Neural cell (in vitro differentiated cells): ENCODE data around the gene RIBC2. TPM values are rescaled to one million over a fixed set of nuclear protein-coding genes. Genes with fewer than 3 reads are reported as not detected.

ENCODE experiments used
- H2AFZ ChIP-seq: fragments of 200-600, 300-800 bp; sonication (generic), shearing (Covaris generic); 2 replicates; pipeline ENCODE4 v1.6.0; 2014; ENCODE audit warnings: low read depth, mild to moderate bottlenecking, antibody characterized with exemption, low read length, moderate library complexity
- H3F3A ChIP-seq: fragments of 200-600 bp; shearing (Covaris generic); 2 replicates; pipeline ENCODE4 v1.6.1; 2016; ENCODE audit warnings: mild to moderate bottlenecking, moderate library complexity, mixed read lengths, antibody characterized with exemption, low read length; ENCODE audit not compliant: insufficient read depth, poor library complexity, severe bottlenecking
- H3K27ac ChIP-seq: fragments of 200-600, 300-800 bp; sonication (generic), shearing (Covaris generic); 2 replicates; pipeline ENCODE4 v1.5.1; 2014; ENCODE audit warnings: mild to moderate bottlenecking, low read length, moderate library complexity
- H3K27me3 ChIP-seq: fragments of 300-800, 200-600 bp; sonication (generic), shearing (Covaris generic); 2 replicates; pipeline ENCODE4 v1.6.0; 2014; ENCODE audit warnings: mild to moderate bottlenecking, low read depth, low read length, moderate library complexity; ENCODE audit not compliant: insufficient read depth
- H3K36me3 ChIP-seq: fragments of 300-800, 200-600 bp; sonication (generic), shearing (Covaris generic); 2 replicates; pipeline ENCODE4 v1.5.1; 2014; ENCODE audit warnings: mild to moderate bottlenecking, antibody characterized with exemption, low read length, moderate library complexity; ENCODE audit not compliant: insufficient read depth
- H3K4me2 ChIP-seq: fragments of 300-800, 200-600 bp; sonication (generic), shearing (Covaris generic); 2 replicates; pipeline ENCODE4 v1.6.0; 2014; ENCODE audit warnings: mild to moderate bottlenecking, low read length
- H3K4me3 ChIP-seq: fragments of 300-800, 200-600 bp; sonication (generic), shearing (Covaris generic); 2 replicates; pipeline ENCODE4 v1.5.1; 2014; ENCODE audit warnings: mild to moderate bottlenecking, low read length, moderate library complexity
- H3K79me2 ChIP-seq: fragments of 200-600 bp; shearing (Covaris generic); replicated peaks from 2 replicates; pipeline ENCODE4 v1.6.0; 2014; ENCODE audit warnings: mild to moderate bottlenecking, low read length, moderate library complexity; ENCODE audit not compliant: insufficient read depth
- H3K9ac ChIP-seq: fragments of 300-800, 200-600 bp; sonication (generic), shearing (Covaris generic); 2 replicates; pipeline ENCODE4 v1.6.1; 2016; ENCODE audit warnings: mild to moderate bottlenecking, low read length, mixed read lengths
- H3K9me2 ChIP-seq: fragments of 200-600 bp; shearing (Covaris generic); 2 replicates; pipeline ENCODE4 v1.6.1; 2016; ENCODE audit warnings: mild to moderate bottlenecking, low read length, mixed read lengths; ENCODE audit not compliant: insufficient read depth
- H3K9me3 ChIP-seq: fragments of 200-600, 300-800 bp; sonication (generic), shearing (Covaris generic); 2 replicates; pipeline ENCODE4 v1.6.1; 2016; ENCODE audit warnings: mild to moderate bottlenecking, mixed run types, low read length, moderate library complexity, mixed read lengths
- H4K20me1 ChIP-seq: fragments of 200-600 bp; shearing (Covaris generic); 2 replicates; pipeline ENCODE4 v1.6.1; 2016; ENCODE audit warnings: mild to moderate bottlenecking, mixed run types; ENCODE audit not compliant: insufficient read depth
- CTCF ChIP-seq: fragments of 450-650 bp; IDR thresholded peaks from 2 replicates; pipeline ENCODE4 v1.5.1; 2014; ENCODE audit warnings: antibody characterized with exemption, mild to moderate bottlenecking, moderate library complexity; ENCODE audit not compliant: poor library complexity, severe bottlenecking
- EP300 ChIP-seq: fragments of 450-650 bp; conservative IDR thresholded peaks from 2 replicates; pipeline ENCODE4 v1.6.1; 2014; ENCODE audit warnings: antibody characterized with exemption, mild to moderate bottlenecking, moderate library complexity; ENCODE audit not compliant: poor library complexity, severe bottlenecking
- EZH2 ChIP-seq: fragments of 200-600, 300-800 bp; shearing (Covaris generic), sonication (generic); IDR thresholded peaks from 2 replicates; pipeline ENCODE4 v1.6.1; 2014; ENCODE audit warnings: antibody characterized with exemption, low read length, borderline replicate concordance, mild to moderate bottlenecking; ENCODE audit not compliant: insufficient read depth, poor library complexity, severe bottlenecking
- MXI1 ChIP-seq: fragments of 450-650 bp; conservative IDR thresholded peaks from 2 replicates; pipeline ENCODE4 v1.6.1; 2014; ENCODE audit warnings: antibody characterized with exemption, mild to moderate bottlenecking; ENCODE audit not compliant: poor library complexity, severe bottlenecking
- POLR2AphosphoS5 ChIP-seq: IDR thresholded peaks from 2 replicates; pipeline ENCODE4 v1.6.1; 2012
- RAD21 ChIP-seq: fragments of 450-650 bp; conservative IDR thresholded peaks from 2 replicates; pipeline ENCODE4 v1.6.1; 2014; ENCODE audit warnings: antibody characterized with exemption, mild to moderate bottlenecking, moderate library complexity
- REST ChIP-seq: IDR thresholded peaks from 2 replicates; pipeline ENCODE4 v1.6.1; 2012; ENCODE audit warnings: borderline replicate concordance
- SMC3 ChIP-seq: fragments of 450-650 bp; conservative IDR thresholded peaks from 2 replicates; pipeline ENCODE4 v1.6.1; 2014; ENCODE audit warnings: antibody characterized with exemption, mild to moderate bottlenecking, moderate library complexity; ENCODE audit not compliant: poor library complexity
- TAF1 ChIP-seq: IDR thresholded peaks from 2 replicates; pipeline ENCODE4 v1.6.1; 2012; ENCODE audit warnings: low read depth
- polyA plus RNA-seq: library from polyadenylated mRNA; depleted of rRNA; stranded (reverse); fragments of >200 nt; gene quantifications from 2 replicates; pipeline ENCODE4 v1.2.3, GENCODE V29; 2014

RIBC2 gene
- polyA plus RNA-seq, 1 donor from 2014 or later: not detected

- Histone ChIP-seq H3K36me3 (no peaks in the 10 kb centered on the region), H3K4me2 (no peak overlapping the region), H3K27me3 (no peaks in the 10 kb centered on the region), H3K9ac (no peak overlapping the region), H3K79me2 (no peaks in the 10 kb centered on the region), H4K20me1 (no peaks in the 10 kb centered on the region), H3K9me3 (no peaks in the 10 kb centered on the region), H3K9me2 (no peaks in the 10 kb centered on the region), H2AFZ (no peak overlapping the region), H3F3A (no peaks in the 10 kb centered on the region), H3K4me3 (no peak overlapping the region), H3K27ac (no peak overlapping the region)
- TF ChIP-seq CTCF (no peak), EZH2 (no peak), REST (no peak), TAF1 (no peak), RAD21 (no peak), SMC3 (no peak), POLR2AphosphoS5 (no peak), EP300 (no peak), MXI1 (no peak)
Observed at GRCh38 chr22:45407793-45408192, 5.7 kb upstream of the RIBC2 start.

GRCh38 chr22:45413013-45413367 is 503 bp upstream of the RIBC2 start:
- Histone ChIP-seq H3K9ac (no peak overlapping the region), H3K9me2 (no peaks in the 10 kb centered on the region), H2AFZ (no peak overlapping the region), H4K20me1 (no peaks in the 10 kb centered on the region), H3K4me2 (no peak overlapping the region), H3F3A (no peaks in the 10 kb centered on the region), H3K27ac (no peak overlapping the region), H3K36me3 (no peaks in the 10 kb centered on the region), H3K27me3 (peaks cover 11% of the 10 kb centered on the region), H3K9me3 (no peaks in the 10 kb centered on the region), H3K4me3 (peak overlapping the region; percentile 60), H3K79me2 (no peaks in the 10 kb centered on the region)
- TF ChIP-seq TAF1 (no peak), EP300 (no peak), RAD21 (no peak), SMC3 (no peak), EZH2 (no peak)
